Type B pancreatic cell (in vitro differentiated cells): Measurements from ENCODE around the gene MBNL3. TPM values are rescaled to one million over a fixed set of nuclear protein-coding genes. Genes with fewer than 3 reads are reported as not detected.

Experiments used
- DNase-seq: peaks from one replicate; pipeline ENCODE4 v3.0.0; 2021; ENCODE audit warnings: mixed read lengths; ENCODE audit not compliant: unreplicated experiment; ENCODE audit errors: extremely low spot score
- H3K27ac Mint-ChIP-seq: 2 replicates; pipeline ENCODE4 v1.8.0; 2021; ENCODE audit warnings: mild to moderate bottlenecking, mixed read lengths
- H3K27me3 Mint-ChIP-seq: 2 replicates; pipeline ENCODE4 v1.8.0; 2021; ENCODE audit warnings: mixed read lengths
- H3K36me3 Mint-ChIP-seq: 2 replicates; pipeline ENCODE4 v1.8.0; 2021; ENCODE audit warnings: mixed read lengths
- H3K4me1 Mint-ChIP-seq: one replicate; pipeline ENCODE4 v1.8.0; 2021; ENCODE audit warnings: mixed read lengths; ENCODE audit not compliant: unreplicated experiment
- H3K4me3 Mint-ChIP-seq: 2 replicates; pipeline ENCODE4 v1.8.0; 2021; ENCODE audit warnings: mild to moderate bottlenecking, mixed read lengths
- H3K9me3 Mint-ChIP-seq: 2 replicates; pipeline ENCODE4 v1.8.0; 2021; ENCODE audit warnings: mixed read lengths
- CTCF ChIP-seq: fragments of 200-600 bp; sonication (generic); conservative IDR thresholded peaks from 2 replicates; pipeline ENCODE4 v1.5.0; 2021; ENCODE audit warnings: antibody characterized with exemption, mild to moderate bottlenecking
- total RNA-seq: library from RNA; stranded (reverse); gene quantifications from 2 replicates; pipeline ENCODE4 v1.2.1, GENCODE V29; 2021; ENCODE audit warnings: low replicate concordance

The MBNL3 gene
- total RNA-seq, 1 donor from 2014 or later: 27.5 TPM

GRCh38 chrX:132393085-132393484, 95.8 kb downstream of the MBNL3 start:
- DNase-seq: no peak
- TF ChIP-seq CTCF: no peak
- no peak overlapping the region for H3K27ac Mint-ChIP-seq
- H3K36me3 Mint-ChIP-seq: no peaks in the 10 kb centered on the region
- H3K27me3 Mint-ChIP-seq: no peaks in the 10 kb centered on the region
- H3K4me3 Mint-ChIP-seq: no peak overlapping the region
- no peaks in the 10 kb centered on the region for H3K4me1 Mint-ChIP-seq
- H3K9me3 Mint-ChIP-seq: no peaks in the 10 kb centered on the region

GRCh38 chrX:132390792-132391191, 98.0 kb downstream of the MBNL3 start:
- Mint-ChIP-seq H3K4me1 (peaks cover 7% of the 10 kb centered on the region), H3K27me3 (no peaks in the 10 kb centered on the region), H3K27ac (no peak overlapping the region), H3K4me3 (no peak overlapping the region), H3K36me3 (no peaks in the 10 kb centered on the region), H3K9me3 (no peaks in the 10 kb centered on the region)
- DNase-seq: no peak
- no peak for TF ChIP-seq CTCF

- no peak overlapping the region for H3K27ac Mint-ChIP-seq
- DNase-seq: no peak
- peaks cover 7% of the 10 kb centered on the region for H3K4me1 Mint-ChIP-seq
- no peak for TF ChIP-seq CTCF
- H3K27me3 Mint-ChIP-seq: no peaks in the 10 kb centered on the region
- no peaks in the 10 kb centered on the region for H3K36me3 Mint-ChIP-seq
- no peak overlapping the region for H3K4me3 Mint-ChIP-seq
- no peaks in the 10 kb centered on the region for H3K9me3 Mint-ChIP-seq
Measured at GRCh38 chrX:132389480-132389879, 99.4 kb downstream of the MBNL3 start.

GRCh38 chrX:132388371-132388770, 100.5 kb downstream of the MBNL3 start:
- Mint-ChIP-seq H3K4me3 (no peak overlapping the region), H3K4me1 (peaks cover 7% of the 10 kb centered on the region), H3K9me3 (no peaks in the 10 kb centered on the region), H3K27me3 (no peaks in the 10 kb centered on the region), H3K36me3 (no peaks in the 10 kb centered on the region), H3K27ac (no peak overlapping the region)
- no peak for DNase-seq
- no peak for TF ChIP-seq CTCF

GRCh38 chrX:132384301-132384700, 104.5 kb downstream of the MBNL3 start:
- Mint-ChIP-seq H3K36me3 (peaks cover 4% of the 10 kb centered on the region), H3K27me3 (no peaks in the 10 kb centered on the region), H3K9me3 (no peaks in the 10 kb centered on the region), H3K4me3 (no peak overlapping the region), H3K4me1 (peaks cover 7% of the 10 kb centered on the region), H3K27ac (no peak overlapping the region)
- no peak for DNase-seq
- TF ChIP-seq CTCF: no peak

GRCh38 chrX:132382068-132382467, 106.8 kb downstream of the MBNL3 start:
- H3K4me3 Mint-ChIP-seq: no peak overlapping the region
- H3K4me1 Mint-ChIP-seq: no peaks in the 10 kb centered on the region
- TF ChIP-seq CTCF: no peak
- DNase-seq: no peak
- no peak overlapping the region for H3K27ac Mint-ChIP-seq
- H3K9me3 Mint-ChIP-seq: no peaks in the 10 kb centered on the region
- peaks cover 6% of the 10 kb centered on the region for H3K36me3 Mint-ChIP-seq
- H3K27me3 Mint-ChIP-seq: no peaks in the 10 kb centered on the region
